Measurements from ENCODE around the gene CD3E. TPM values are rescaled to one million over a fixed set of nuclear protein-coding genes. Genes with fewer than 3 reads are reported as not detected.

CD3E gene
- total RNA-seq, 1 experiment from 2014 or later, result not detected

GRCh38 chr11:118358071-118358470 is 53.5 kb downstream of the CD3E start:
- Histone ChIP-seq H2AFZ (no peak overlapping the region), H3K4me2 (no peak overlapping the region), H3K27me3 (ENCODE audit: insufficient read depth, low read depth) (no peaks in the 10 kb centered on the region), H3K4me3 (no peak overlapping the region), H3F3A (ENCODE audit: insufficient read depth, low read depth) (peaks cover 26% of the 10 kb centered on the region; the same call in 1 of the 2 replicates), H3K4me1 (replicated peaks; ENCODE audit: insufficient read depth) (peaks cover 16% of the 10 kb centered on the region; the same call in 1 of the 2 replicates), H3K9me3 (ENCODE audit: insufficient read depth, low read depth) (no peaks in the 10 kb centered on the region), H3K79me2 (ENCODE audit: low read depth) (peaks cover 36% of the 10 kb centered on the region), H3K36me3 (ENCODE audit: low read depth) (no peaks in the 10 kb centered on the region; the same call in 1 of the 2 replicates), H3K9me2 (ENCODE audit: insufficient read depth) (no peaks in the 10 kb centered on the region), H4K20me1 (ENCODE audit: insufficient read depth) (peaks cover 4% of the 10 kb centered on the region; the same call in 1 of the 2 replicates), H3K27ac (no peak overlapping the region)
- TF ChIP-seq EZH2 (IDR thresholded peaks at IDR 0.05; ENCODE audit: low read depth) (no peak), CTCF (conservative IDR thresholded peaks at IDR 0.05) (no peak)
- ChIA-PET CTCF (no interaction called here), POLR2A (ENCODE audit: unreplicated experiment) (no interaction called here)
- intact Hi-C loops (cut with micrococcal nuclease; ENCODE audit: unreplicated experiment), result no loop called here
- no peak for DNase-seq
- no TSS peak for BruUV-seq (replicated peaks)

GRCh38 chr11:118359295-118359958 is 54.9 kb downstream of the CD3E start, which contains the start of gene UBE4A:
TSS of gene UBE4A (plus strand) at chr11:118359600. CDS start at chr11:118365081, 5,481 bp downstream.
- peak; percentile 81 to 89 for DNase-seq
- 0 out of 2 replicates have a peak within 1 kb of the TSS, but pooled peaks have one; percentile 25 for H3K27ac ChIP-seq
- peaks cover 39% of the 10 kb centered on the region for H3K79me2 ChIP-seq (ENCODE audit: low read depth)
- peak within 1 kb of the TSS; percentile 99 for H2AFZ ChIP-seq
- no peaks in the 10 kb centered on the region for H3K9me2 ChIP-seq (ENCODE audit: insufficient read depth)
- peaks cover under 1% of the 10 kb centered on the region; the same call in 1 of the 2 replicates for H3K36me3 ChIP-seq (ENCODE audit: low read depth)
- ChIA-PET CTCF (interaction anchor here (0.7 kb wide), 1 partner anchor 161 kb away, joined by 3 read pairs; no protein-coding TSS in a partner anchor), POLR2A (ENCODE audit: unreplicated experiment) (interaction anchor here (0.6 kb wide), 2 partner anchors 117 to 499 kb away, joined by 3 to 4 read pairs; no protein-coding TSS in a partner anchor)
- peaks cover 16% of the 10 kb centered on the region; the same call in 1 of the 2 replicates for H3K4me1 ChIP-seq (replicated peaks; ENCODE audit: insufficient read depth)
- no TSS peak for BruUV-seq (replicated peaks)
- H3K4me2 ChIP-seq, result peak within 1 kb of the TSS; percentile 96
- peak within 1 kb of the TSS; percentile 85 for H3K4me3 ChIP-seq
- TF ChIP-seq CTCF (conservative IDR thresholded peaks at IDR 0.05) (no peak), EZH2 (IDR thresholded peaks at IDR 0.05; ENCODE audit: low read depth) (no peak)
- H4K20me1 ChIP-seq (ENCODE audit: insufficient read depth), result peaks cover 7% of the 10 kb centered on the region
- no peaks in the 10 kb centered on the region for H3K9me3 ChIP-seq (ENCODE audit: insufficient read depth, low read depth)
- peaks cover 21% of the 10 kb centered on the region; the same call in 1 of the 2 replicates for H3F3A ChIP-seq (ENCODE audit: insufficient read depth, low read depth)
- intact Hi-C loops (cut with micrococcal nuclease; ENCODE audit: unreplicated experiment), result no loop called here
- H3K27me3 ChIP-seq (ENCODE audit: insufficient read depth, low read depth), result no peaks in the 10 kb centered on the region

GRCh38 chr11:118364956-118365615 is 60.6 kb downstream of the CD3E start:
- H3K36me3 ChIP-seq (ENCODE audit: low read depth), result peaks cover 37% of the 10 kb centered on the region

More at GRCh38 chr11:118364956-118365615, 60.6 kb downstream of the CD3E start:
- ChIA-PET CTCF (no interaction called here), POLR2A (ENCODE audit: unreplicated experiment) (no interaction called here)
- H3K4me3 ChIP-seq, result no peak overlapping the region
- no peaks in the 10 kb centered on the region for H3F3A ChIP-seq (ENCODE audit: insufficient read depth, low read depth)
- H3K4me1 ChIP-seq (replicated peaks; ENCODE audit: insufficient read depth), result peaks cover 11% of the 10 kb centered on the region; the same call in 1 of the 2 replicates
- TF ChIP-seq EZH2 (IDR thresholded peaks at IDR 0.05; ENCODE audit: low read depth), result no peak
- no peak for TF ChIP-seq CTCF (conservative IDR thresholded peaks at IDR 0.05)
- H4K20me1 ChIP-seq (ENCODE audit: insufficient read depth), result peaks cover 10% of the 10 kb centered on the region
- no peak overlapping the region for H3K4me2 ChIP-seq
- peaks cover 33% of the 10 kb centered on the region for H3K79me2 ChIP-seq (ENCODE audit: low read depth)
- H3K27ac ChIP-seq, result no peak overlapping the region
- no peak for DNase-seq
- H2AFZ ChIP-seq, result no peak overlapping the region
- no peaks in the 10 kb centered on the region for H3K27me3 ChIP-seq (ENCODE audit: insufficient read depth, low read depth)
- no peaks in the 10 kb centered on the region for H3K9me3 ChIP-seq (ENCODE audit: insufficient read depth, low read depth)
- BruUV-seq (replicated peaks), result no TSS peak
- intact Hi-C loops (cut with micrococcal nuclease; ENCODE audit: unreplicated experiment), result no loop called here
- H3K9me2 ChIP-seq (ENCODE audit: insufficient read depth), result no peaks in the 10 kb centered on the region

Other genes with a start within 250 kb of the CD3E start
- gene TMPRSS4, start 227.7 kb upstream of the CD3E start, total RNA-seq (2021), result 18.7 and 27.6 TPM in 2 replicates
- gene SMIM35, start 217.8 kb upstream of the CD3E start, total RNA-seq (2021), result not detected in 2 replicates
- 0.08 TPM in 1 of 2 replicates, not detected in the other for gene SCN4B, start 151.9 kb upstream of the CD3E start, total RNA-seq (2021)
- not detected in 2 replicates for gene SCN2B, start 128.1 kb upstream of the CD3E start, total RNA-seq (2021)
- gene JAML, start 79.7 kb upstream of the CD3E start, total RNA-seq (2021), result not detected in 2 replicates
- 13.4 and 16.8 TPM in 2 replicates for gene MPZL3, start 52.4 kb upstream of the CD3E start, total RNA-seq (2021)
- gene MPZL2, start 40.4 kb upstream of the CD3E start, total RNA-seq (2021), result 39.4 and 43.1 TPM in 2 replicates
- not detected in 2 replicates for gene CD3D, start 38.0 kb downstream of the CD3E start, total RNA-seq (2021)
- gene CD3G, start 39.6 kb downstream of the CD3E start, total RNA-seq (2021), result not detected in 2 replicates
- 24.9 and 30.9 TPM in 2 replicates for gene UBE4A, start 54.9 kb downstream of the CD3E start, total RNA-seq (2021)
- 240 and 248 TPM in 2 replicates for gene ATP5MG, start 96.9 kb downstream of the CD3E start, total RNA-seq (2021)
- gene KMT2A, start 131.8 kb downstream of the CD3E start, total RNA-seq (2021), result 78.7 and 80.3 TPM in 2 replicates
- 0.41 and 1.4 TPM in 2 replicates for gene TTC36, start 222.7 kb downstream of the CD3E start, total RNA-seq (2021)
- 14.1 and 21.2 TPM in 2 replicates for gene TMEM25, start 226.5 kb downstream of the CD3E start, total RNA-seq (2021)

Data from PC-9 (cell line).